ENCODE results near the gene FRMD4A.
A peak's percentile ranks its signal among the peaks of the same experiment; 100 is the strongest.

Gene FRMD4A

DNA sequence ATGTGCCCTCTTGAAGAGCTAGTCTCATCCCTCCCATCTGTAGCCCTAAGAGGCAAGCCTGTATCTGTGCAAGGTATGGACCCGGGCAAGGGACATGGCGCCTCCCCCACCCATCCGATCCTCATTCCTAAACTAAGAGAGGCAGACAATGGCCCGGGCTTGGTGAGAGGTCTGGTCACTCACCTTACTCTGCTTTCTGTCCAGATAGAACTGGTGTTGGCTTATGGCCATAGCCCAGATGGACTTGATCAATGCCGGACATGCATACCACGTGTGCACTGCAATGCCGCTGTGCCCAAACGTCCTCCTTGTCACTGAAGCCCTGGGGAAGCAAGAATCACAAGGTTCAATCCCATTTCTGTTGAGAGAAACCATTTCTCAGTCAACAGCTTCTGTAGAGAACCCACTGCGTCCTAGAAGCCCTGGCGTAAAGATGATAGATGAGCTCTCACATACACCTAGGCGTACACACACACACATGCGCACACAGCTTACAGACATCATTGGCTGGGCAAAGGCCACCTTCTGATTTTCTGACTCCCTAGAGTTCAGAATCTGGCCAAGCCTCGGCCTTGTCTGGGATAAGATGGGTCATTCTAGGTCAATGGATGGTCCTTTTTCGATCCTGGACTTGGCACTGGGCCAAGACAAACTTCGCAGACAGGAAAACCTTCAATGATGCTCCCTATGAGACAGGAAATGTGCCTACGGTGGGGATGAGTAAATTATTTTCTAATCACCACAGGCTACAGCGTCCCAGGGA lies 629.4 kb downstream of the FRMD4A start:
- TF ChIP-seq, protein P1, sequence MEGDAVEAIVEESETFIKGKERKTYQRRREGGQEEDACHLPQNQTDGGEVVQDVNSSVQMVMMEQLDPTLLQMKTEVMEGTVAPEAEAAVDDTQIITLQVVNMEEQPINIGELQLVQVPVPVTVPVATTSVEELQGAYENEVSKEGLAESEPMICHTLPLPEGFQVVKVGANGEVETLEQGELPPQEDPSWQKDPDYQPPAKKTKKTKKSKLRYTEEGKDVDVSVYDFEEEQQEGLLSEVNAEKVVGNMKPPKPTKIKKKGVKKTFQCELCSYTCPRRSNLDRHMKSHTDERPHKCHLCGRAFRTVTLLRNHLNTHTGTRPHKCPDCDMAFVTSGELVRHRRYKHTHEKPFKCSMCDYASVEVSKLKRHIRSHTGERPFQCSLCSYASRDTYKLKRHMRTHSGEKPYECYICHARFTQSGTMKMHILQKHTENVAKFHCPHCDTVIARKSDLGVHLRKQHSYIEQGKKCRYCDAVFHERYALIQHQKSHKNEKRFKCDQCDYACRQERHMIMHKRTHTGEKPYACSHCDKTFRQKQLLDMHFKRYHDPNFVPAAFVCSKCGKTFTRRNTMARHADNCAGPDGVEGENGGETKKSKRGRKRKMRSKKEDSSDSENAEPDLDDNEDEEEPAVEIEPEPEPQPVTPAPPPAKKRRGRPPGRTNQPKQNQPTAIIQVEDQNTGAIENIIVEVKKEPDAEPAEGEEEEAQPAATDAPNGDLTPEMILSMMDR (conservative IDR thresholded peaks at IDR 0.05), result no peak

DNA sequence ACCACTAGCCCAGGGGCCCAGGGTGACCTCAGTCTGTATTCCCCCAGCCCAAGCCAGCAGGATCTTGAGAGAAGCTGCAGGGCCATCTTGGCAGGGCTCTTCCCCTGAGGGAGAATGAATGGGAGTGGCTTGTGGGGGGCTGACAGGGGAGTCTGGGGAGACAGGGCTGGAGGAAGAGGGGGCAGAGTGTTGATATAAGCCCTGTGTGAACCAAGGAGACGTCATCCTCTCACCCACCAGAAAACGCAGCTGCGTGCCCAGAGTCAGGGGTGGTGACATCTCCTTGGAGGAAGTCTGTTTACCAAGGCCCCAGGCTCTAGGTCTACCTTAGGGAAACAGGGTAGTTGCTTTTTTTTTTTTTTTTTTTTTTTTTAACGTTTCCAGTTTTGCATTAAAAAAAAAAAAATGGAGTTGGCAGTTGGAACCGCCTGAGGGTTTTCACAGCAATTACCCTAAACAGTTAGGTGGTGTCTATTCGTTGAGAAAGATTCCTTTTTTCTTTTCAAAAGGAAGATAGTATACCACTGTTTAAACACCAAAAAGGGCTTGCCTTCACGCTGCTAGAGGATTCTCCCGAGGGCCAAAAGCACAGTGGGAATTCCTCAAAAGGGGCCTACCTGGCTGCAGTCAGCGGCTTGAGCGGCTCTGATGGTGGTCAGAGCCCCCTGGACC lies 630.1 kb downstream of the FRMD4A start:
- peak overlapping the region; percentile 96; the same call in 1 of the 2 replicates for H3K27ac ChIP-seq
- TF ChIP-seq, protein P1 (conservative IDR thresholded peaks at IDR 0.05), result no peak

More for the DNA sequence above, 629.4 kb downstream of the FRMD4A start:
- peak overlapping the region; percentile 96 for H3K27ac ChIP-seq

DNA sequence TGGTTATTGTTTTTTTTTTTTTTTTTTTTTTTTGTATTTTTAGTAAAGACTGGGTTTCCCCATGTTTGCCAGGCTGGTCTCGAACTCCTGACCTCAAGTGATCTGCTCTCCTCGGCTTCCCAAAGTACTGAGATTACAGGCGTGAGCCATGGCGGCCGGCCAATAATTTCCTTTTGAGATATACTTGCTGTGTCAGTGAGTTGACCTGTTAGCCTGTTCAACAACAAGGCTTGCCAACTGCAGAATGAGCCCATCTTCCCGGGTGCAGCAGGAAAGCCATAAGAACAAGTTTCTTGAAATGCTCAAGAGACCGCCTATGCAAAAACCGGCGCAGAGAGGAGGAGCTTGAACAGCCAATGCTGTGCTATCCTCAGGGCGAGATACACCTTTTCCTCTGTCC lies 631.5 kb downstream of the FRMD4A start:
- TF ChIP-seq, protein P1 (conservative IDR thresholded peaks at IDR 0.05), result no peak
- 0 out of 2 replicates have a peak overlapping the region, but pooled peaks have one; percentile 7 for H3K27ac ChIP-seq

DNA sequence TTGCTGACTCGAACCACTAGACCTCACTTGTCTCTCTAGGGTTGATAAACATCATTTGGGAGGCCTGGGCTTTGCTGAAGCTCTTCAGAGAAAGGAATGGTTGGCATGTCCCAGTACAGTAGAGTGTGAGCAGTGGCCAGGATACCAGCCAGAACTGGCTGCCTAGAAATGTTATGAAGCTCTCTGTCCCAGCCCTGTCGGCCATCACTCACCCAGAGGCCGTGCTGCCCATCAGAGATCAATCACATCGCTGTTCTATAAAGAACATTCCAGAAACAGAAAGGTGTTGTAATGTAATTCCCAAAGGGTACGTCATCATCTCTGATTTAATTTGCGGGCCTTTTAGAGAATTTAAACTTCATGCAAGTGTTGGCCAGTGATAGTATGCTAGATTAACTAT lies 632.5 kb downstream of the FRMD4A start:
- H3K27ac ChIP-seq, result no peak overlapping the region
- TF ChIP-seq, protein P1 (conservative IDR thresholded peaks at IDR 0.05), result no peak

DNA sequence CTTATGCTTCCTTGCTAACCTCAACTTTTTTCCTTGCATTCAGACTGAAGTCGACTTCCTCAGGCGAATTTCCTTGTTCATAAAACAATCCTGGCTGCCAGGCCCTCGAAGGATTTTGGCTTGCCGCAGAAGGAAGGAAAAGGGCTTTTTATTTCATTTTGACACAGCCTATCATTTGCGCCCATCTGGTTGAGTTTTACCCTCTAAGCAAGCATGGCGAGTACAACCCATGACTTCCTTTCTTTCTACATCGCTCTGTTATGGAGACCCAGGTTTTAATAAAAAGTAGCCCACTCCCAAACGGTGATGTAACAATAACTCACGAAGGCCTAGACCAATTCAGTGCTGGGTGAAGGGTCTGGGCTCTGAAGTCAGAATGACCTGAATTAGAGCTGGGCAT lies 634.7 kb downstream of the FRMD4A start:
- TF ChIP-seq, protein P1 (conservative IDR thresholded peaks at IDR 0.05), result no peak
- peak overlapping the region; percentile 62 for H3K27ac ChIP-seq

DNA sequence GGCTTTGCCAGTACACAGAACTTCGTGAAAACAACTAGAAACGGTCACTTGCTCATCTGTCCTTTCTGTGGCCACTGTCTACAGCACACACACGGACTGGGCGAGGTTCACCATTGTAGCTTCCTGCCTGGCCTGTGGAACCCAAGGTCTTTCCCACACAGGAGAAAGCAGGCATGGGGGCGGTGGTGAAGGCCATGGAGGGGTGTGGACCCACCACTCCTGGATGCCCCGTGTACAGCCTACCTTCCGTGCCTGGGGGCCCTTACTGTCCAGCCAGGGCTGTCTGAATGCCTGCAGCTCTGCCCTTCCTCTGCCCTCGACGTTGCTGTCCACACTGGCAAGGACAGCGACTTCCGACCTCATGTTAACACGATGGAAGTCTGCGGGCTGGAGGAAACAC lies 635.1 kb downstream of the FRMD4A start:
- H3K27ac ChIP-seq, result peak overlapping the region; percentile 62
- TF ChIP-seq, protein P1 (conservative IDR thresholded peaks at IDR 0.05), result no peak

Data from VCaP (cell line).